Measurements from ENCODE around the gene BCAR1.
"Not testable (repeated sequence)": the region's sequence is repeated elsewhere in the genome, so short reads cannot be mapped to it uniquely, and the experiment has no call there.

BCAR1 gene

GRCh38 chr16:75238132-75238852 lies 13.1 kb downstream of the BCAR1 start:
- DNase-seq: no peak

GRCh38 chr16:75237398-75238131 lies 13.9 kb downstream of the BCAR1 start:
- DNase-seq: no peak

GRCh38 chr16:75236736-75237397 lies 14.6 kb downstream of the BCAR1 start:
- no peak for DNase-seq

GRCh38 chr16:75236232-75236631 lies 15.2 kb downstream of the BCAR1 start:
- DNase-seq: no peak

- no peak for DNase-seq
These were observed 15.7 kb downstream of the BCAR1 start for GRCh38 chr16:75235721-75236193.

GRCh38 chr16:75234856-75235696 lies 16.3 kb downstream of the BCAR1 start:
- no peak for DNase-seq

- no peak for DNase-seq
These were observed 17.8 kb downstream of the BCAR1 start for GRCh38 chr16:75233611-75233938.

GRCh38 chr16:75231570-75231969 lies 19.9 kb downstream of the BCAR1 start:
- no peak for DNase-seq

- no peak for DNase-seq
These were observed 20.8 kb downstream of the BCAR1 start for GRCh38 chr16:75230471-75231110.

- no peak for DNase-seq
These were observed 22.0 kb downstream of the BCAR1 start for GRCh38 chr16:75229172-75230031.

- DNase-seq: no peak
These were observed 23.1 kb downstream of the BCAR1 start for GRCh38 chr16:75228143-75228976.

GRCh38 chr16:75227361-75228142 lies 23.9 kb downstream of the BCAR1 start:
- DNase-seq: no peak

GRCh38 chr16:75226550-75227360 lies 24.7 kb downstream of the BCAR1 start:
- DNase-seq: no peak

- DNase-seq: no peak
These were observed 25.5 kb downstream of the BCAR1 start for GRCh38 chr16:75225678-75226515.

- no peak for DNase-seq
These were observed 26.3 kb downstream of the BCAR1 start for GRCh38 chr16:75225092-75225491.

- no peak for DNase-seq
These were observed 26.9 kb downstream of the BCAR1 start for GRCh38 chr16:75224306-75225082.

GRCh38 chr16:75223129-75223528 lies 28.3 kb downstream of the BCAR1 start:
- not testable (repeated sequence) for DNase-seq
